GM12878 (cell line): ENCODE measurements around the gene SORCS2.

Experiments
- NR2C2 ChIP-seq: IDR thresholded peaks from 2 replicates; pipeline ENCODE4 v1.6.1; 2011; ENCODE audit warnings: borderline replicate concordance, low read depth; ENCODE audit not compliant: control insufficient read depth, insufficient read length
- TF ChIP-seq, protein P1 (sequence below): fragments of 450-650 bp; IDR thresholded peaks from 2 replicates; pipeline ENCODE4 v1.6.1; 2017; ENCODE audit warnings: mild to moderate bottlenecking, low read depth, inconsistent platforms; ENCODE audit not compliant: poor library complexity, severe bottlenecking

DNA sequence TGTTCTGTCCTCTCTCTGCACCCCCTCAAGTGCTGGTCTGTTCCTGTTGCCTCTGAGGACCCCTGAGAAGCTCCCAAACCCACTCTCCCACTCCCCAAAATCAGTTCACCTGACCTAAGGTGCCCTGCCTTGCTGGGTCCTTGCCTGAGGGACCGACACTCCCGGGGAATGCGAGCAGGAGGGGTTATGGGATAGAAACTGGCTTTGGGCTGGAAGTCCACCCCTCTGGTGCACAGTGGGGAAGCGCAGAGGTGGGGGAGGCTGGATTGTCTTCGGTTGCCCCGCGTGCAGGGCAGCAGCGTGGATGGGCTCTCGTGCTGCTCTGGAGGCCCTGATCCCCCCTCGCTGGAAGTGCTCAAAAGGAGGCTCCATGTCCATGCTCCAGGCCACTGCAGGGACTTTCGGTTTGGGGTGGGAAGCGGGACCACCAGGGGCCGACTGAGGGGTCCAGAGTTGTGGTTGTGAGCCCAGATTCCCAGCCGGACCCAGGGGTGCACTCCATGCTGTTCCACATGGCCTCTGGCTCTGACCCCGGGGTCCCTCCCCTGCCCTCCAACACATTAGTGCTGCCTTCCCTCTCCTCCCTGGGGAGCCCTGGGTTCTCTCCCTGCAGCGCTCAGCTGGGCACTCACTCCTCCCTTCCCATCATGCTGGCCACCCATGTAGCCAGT lies 7.6 kb downstream of the SORCS2 start:
- TF ChIP-seq, protein P1, sequence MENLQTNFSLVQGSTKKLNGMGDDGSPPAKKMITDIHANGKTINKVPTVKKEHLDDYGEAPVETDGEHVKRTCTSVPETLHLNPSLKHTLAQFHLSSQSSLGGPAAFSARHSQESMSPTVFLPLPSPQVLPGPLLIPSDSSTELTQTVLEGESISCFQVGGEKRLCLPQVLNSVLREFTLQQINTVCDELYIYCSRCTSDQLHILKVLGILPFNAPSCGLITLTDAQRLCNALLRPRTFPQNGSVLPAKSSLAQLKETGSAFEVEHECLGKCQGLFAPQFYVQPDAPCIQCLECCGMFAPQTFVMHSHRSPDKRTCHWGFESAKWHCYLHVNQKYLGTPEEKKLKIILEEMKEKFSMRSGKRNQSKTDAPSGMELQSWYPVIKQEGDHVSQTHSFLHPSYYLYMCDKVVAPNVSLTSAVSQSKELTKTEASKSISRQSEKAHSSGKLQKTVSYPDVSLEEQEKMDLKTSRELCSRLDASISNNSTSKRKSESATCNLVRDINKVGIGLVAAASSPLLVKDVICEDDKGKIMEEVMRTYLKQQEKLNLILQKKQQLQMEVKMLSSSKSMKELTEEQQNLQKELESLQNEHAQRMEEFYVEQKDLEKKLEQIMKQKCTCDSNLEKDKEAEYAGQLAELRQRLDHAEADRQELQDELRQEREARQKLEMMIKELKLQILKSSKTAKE = no peak
- TF ChIP-seq NR2C2 = no peak
